Right ventricle myocardium superior (tissue), 1 donor: ENCODE measurements around the gene P2RY11. TPM values are rescaled to one million over a fixed set of nuclear protein-coding genes. Genes with fewer than 3 reads are reported as not detected.

Experiments
- ATAC-seq: fragments of 200-7000 bp; cut with Tn5 transposase; one replicate; pipeline ENCODE4 v1.9.1; 2020; ENCODE audit warnings: mild to moderate bottlenecking; ENCODE audit not compliant: poor library complexity
- DNase-seq: peaks from one replicate; pipeline ENCODE4 v3.0.0-alpha.2; 2020
- intact Hi-C: fragments of 100-400 bp; cut with DNase I; formaldehyde crosslinking; loops from one replicate; pipeline ENCODE4 v1.11.2; 2022
- total RNA-seq: library from RNA; stranded (reverse); fragmentation: NEBNext Ultra II Directional; extraction: Animal tissue kit (Norgen Biotek cat#: 25700); gene quantifications from one replicate; pipeline ENCODE4 v1.2.1, GENCODE V29; 2021
- donor health status: DM: no; HTN: yes; CAD: no; lungs with severe emphysema.

The P2RY11 gene
- total RNA-seq, 1 donor from 2014 or later, result 4.9 TPM

GRCh38 chr19:10133596-10133995 lies 22.1 kb downstream of the P2RY11 start:
- no peak for DNase-seq
- intact Hi-C loops, result no loop called here
- ATAC-seq, result no peak

GRCh38 chr19:10134040-10134439 lies 22.5 kb downstream of the P2RY11 start:
- ATAC-seq, result no peak
- DNase-seq, result no peak
- intact Hi-C loops, result no loop called here

- DNase-seq, result no peak
- no peak for ATAC-seq
- intact Hi-C loops, result no loop called here
Observed at GRCh38 chr19:10135551-10136334, 24.2 kb downstream of the P2RY11 start.

- no peak for DNase-seq
- no peak for ATAC-seq
- intact Hi-C loops, result no loop called here
Observed at GRCh38 chr19:10136936-10137335, 25.4 kb downstream of the P2RY11 start.

GRCh38 chr19:10137751-10138682 lies 26.5 kb downstream of the P2RY11 start:
- ATAC-seq (no peak), DNase-seq (no peak)
- intact Hi-C loops, result no loop called here

- intact Hi-C loops, result no loop called here
- no peak for ATAC-seq
- no peak for DNase-seq
Observed at GRCh38 chr19:10138879-10139795, 27.6 kb downstream of the P2RY11 start.

GRCh38 chr19:10139952-10140351 lies 28.5 kb downstream of the P2RY11 start:
- DNase-seq (no peak), ATAC-seq (no peak)
- intact Hi-C loops, result no loop called here

GRCh38 chr19:10141479-10141878 lies 30.0 kb downstream of the P2RY11 start:
- intact Hi-C loops, result no loop called here
- ATAC-seq, result no peak
- no peak for DNase-seq

GRCh38 chr19:10141973-10142372 lies 30.5 kb downstream of the P2RY11 start:
- intact Hi-C loops, result no loop called here
- DNase-seq, result no peak

GRCh38 chr19:10142701-10143375 lies 31.3 kb downstream of the P2RY11 start:
- ATAC-seq (no peak), DNase-seq (no peak)
- intact Hi-C loops, result no loop called here

More at GRCh38 chr19:10141973-10142372, 30.5 kb downstream of the P2RY11 start:
- ATAC-seq, result no peak

GRCh38 chr19:10143681-10144080 lies 32.2 kb downstream of the P2RY11 start:
- DNase-seq (no peak), ATAC-seq (no peak)
- intact Hi-C loops, result no loop called here

GRCh38 chr19:10144361-10144760 lies 32.9 kb downstream of the P2RY11 start:
- DNase-seq (no peak), ATAC-seq (no peak)
- intact Hi-C loops, result no loop called here

GRCh38 chr19:10145031-10145430 lies 33.5 kb downstream of the P2RY11 start:
- intact Hi-C loops, result no loop called here
- no peak for DNase-seq
- ATAC-seq, result no peak

- intact Hi-C loops, result no loop called here
- ATAC-seq (no peak), DNase-seq (no peak)
Observed at GRCh38 chr19:10146142-10146541, 34.6 kb downstream of the P2RY11 start.

- intact Hi-C loops, result no loop called here
- ATAC-seq (no peak), DNase-seq (no peak)
Observed at GRCh38 chr19:10149427-10149826, 37.9 kb downstream of the P2RY11 start.

GRCh38 chr19:10151521-10151920 lies 40.0 kb downstream of the P2RY11 start:
- no peak for DNase-seq
- intact Hi-C loops, result no loop called here
- ATAC-seq, result no peak

GRCh38 chr19:10152100-10152499 lies 40.6 kb downstream of the P2RY11 start:
- intact Hi-C loops, result no loop called here
- ATAC-seq, result no peak

GRCh38 chr19:10155839-10156238 lies 44.3 kb downstream of the P2RY11 start:
- no peak for ATAC-seq
- intact Hi-C loops, result no loop called here
- DNase-seq, result no peak

More at GRCh38 chr19:10152100-10152499, 40.6 kb downstream of the P2RY11 start:
- DNase-seq, result no peak
